VCaP (cell line): ENCODE measurements around the gene WRAP73.
A peak's percentile ranks its signal among the peaks of the same experiment; 100 is the strongest.

Source experiments
- H3K27ac ChIP-seq: fragments of 450-650 bp; 2 replicates; pipeline ENCODE4 v1.5.1; 2017
- CTCF ChIP-seq: fragments of 450-650 bp; conservative IDR thresholded peaks from 2 replicates; pipeline ENCODE4 v1.5.1; 2017; ENCODE audit warnings: mild to moderate bottlenecking, moderate library complexity

WRAP73 gene

GRCh38 chr1:3617806-3618345 is 32.0 kb downstream of the WRAP73 start:
- no peak overlapping the region for H3K27ac ChIP-seq
- no peak for TF ChIP-seq CTCF

GRCh38 chr1:3616861-3617260 is 33.0 kb downstream of the WRAP73 start:
- TF ChIP-seq CTCF = no peak
- no peak overlapping the region for H3K27ac ChIP-seq

- H3K27ac ChIP-seq = no peak overlapping the region
- TF ChIP-seq CTCF = peak; percentile 87
These were observed 34.9 kb downstream of the WRAP73 start for GRCh38 chr1:3614755-3615742.

- no peak for TF ChIP-seq CTCF
- H3K27ac ChIP-seq = peak overlapping the region; percentile 31; the same call in 1 of the 2 replicates
These were observed 37.8 kb downstream of the WRAP73 start for GRCh38 chr1:3612123-3612522.

- no peak for TF ChIP-seq CTCF
- peak within 1 kb of the TSS; percentile 44; the same call in 1 of the 2 replicates for H3K27ac ChIP-seq
These were observed 38.5 kb downstream of the WRAP73 start, which contains the start of gene MEGF6 for GRCh38 chr1:3611170-3612019. Gene MEGF6 (minus strand): TSS chr1:3611508. CDS start chr1:3611268, 240 bp downstream.

- no peak for TF ChIP-seq CTCF
- peak overlapping the region; percentile 44; the same call in 1 of the 2 replicates for H3K27ac ChIP-seq
These were observed 39.3 kb downstream of the WRAP73 start for GRCh38 chr1:3610527-3611169.
